T-helper 2 cell treated with Interferon-gamma antibody and Interleukin-4, amounts not matched to agents 5 μg/mL and 100 μg/mL, for 36 hours (primary cell): ENCODE data around the gene OTOF.

Source experiments
- DNase-seq: peaks from one replicate; pipeline ENCODE4 v3.0.0; 2021; ENCODE audit warnings: low spot score
- H3K27ac Mint-ChIP-seq: one replicate; pipeline ENCODE4 v1.8.0; 2021; ENCODE audit warnings: mild to moderate bottlenecking, mixed read lengths
- H3K27me3 Mint-ChIP-seq: one replicate; pipeline ENCODE4 v1.8.0; 2021; ENCODE audit warnings: low read depth, mixed read lengths
- H3K36me3 Mint-ChIP-seq: one replicate; pipeline ENCODE4 v1.8.0; 2021; ENCODE audit warnings: low read depth, mixed read lengths
- H3K4me1 Mint-ChIP-seq: one replicate; pipeline ENCODE4 v1.8.0; 2021; ENCODE audit warnings: low read depth, mixed read lengths
- H3K4me3 Mint-ChIP-seq: one replicate; pipeline ENCODE4 v1.8.0; 2022; ENCODE audit warnings: mild to moderate bottlenecking, moderate library complexity, mixed read lengths
- H3K9me3 Mint-ChIP-seq: one replicate; pipeline ENCODE4 v1.8.0; 2021; ENCODE audit warnings: mixed read lengths

Gene OTOF

DNA sequence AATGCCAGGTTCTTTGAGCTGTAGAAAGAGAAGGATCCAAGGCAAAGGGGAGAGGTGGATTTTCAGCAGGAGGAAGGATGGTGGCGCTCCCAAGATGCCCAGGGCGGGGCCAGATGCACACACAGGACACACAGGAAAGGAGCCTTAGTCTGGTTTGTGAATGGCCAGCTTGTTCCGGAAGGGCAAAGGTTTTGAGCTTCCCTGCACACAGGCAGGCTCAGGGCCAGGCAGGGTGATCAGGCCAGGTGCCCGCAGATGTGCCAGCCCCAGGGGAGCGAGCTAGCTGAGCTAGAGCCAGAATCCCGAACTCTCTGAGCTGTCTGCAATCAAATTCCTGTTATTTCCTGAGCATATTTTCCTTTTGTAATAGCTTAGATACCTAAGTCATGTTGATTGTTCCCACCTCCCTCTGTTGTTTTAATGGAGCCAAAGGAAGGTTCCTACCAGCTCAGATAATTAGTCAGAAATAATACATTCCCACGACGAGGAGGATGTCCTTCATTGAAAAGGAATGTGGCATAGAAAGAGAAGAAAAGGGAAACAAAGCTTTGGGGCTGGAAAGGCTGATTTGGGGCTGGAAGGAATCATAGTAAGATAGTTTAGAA is 13.7 kb upstream of the OTOF start:
- Mint-ChIP-seq H3K36me3 (no peaks in the 10 kb centered on the region), H3K9me3 (no peaks in the 10 kb centered on the region), H3K4me3 (no peak overlapping the region), H3K4me1 (peaks cover 6% of the 10 kb centered on the region), H3K27ac (no peak overlapping the region), H3K27me3 (no peaks in the 10 kb centered on the region)
- no peak for DNase-seq

DNA sequence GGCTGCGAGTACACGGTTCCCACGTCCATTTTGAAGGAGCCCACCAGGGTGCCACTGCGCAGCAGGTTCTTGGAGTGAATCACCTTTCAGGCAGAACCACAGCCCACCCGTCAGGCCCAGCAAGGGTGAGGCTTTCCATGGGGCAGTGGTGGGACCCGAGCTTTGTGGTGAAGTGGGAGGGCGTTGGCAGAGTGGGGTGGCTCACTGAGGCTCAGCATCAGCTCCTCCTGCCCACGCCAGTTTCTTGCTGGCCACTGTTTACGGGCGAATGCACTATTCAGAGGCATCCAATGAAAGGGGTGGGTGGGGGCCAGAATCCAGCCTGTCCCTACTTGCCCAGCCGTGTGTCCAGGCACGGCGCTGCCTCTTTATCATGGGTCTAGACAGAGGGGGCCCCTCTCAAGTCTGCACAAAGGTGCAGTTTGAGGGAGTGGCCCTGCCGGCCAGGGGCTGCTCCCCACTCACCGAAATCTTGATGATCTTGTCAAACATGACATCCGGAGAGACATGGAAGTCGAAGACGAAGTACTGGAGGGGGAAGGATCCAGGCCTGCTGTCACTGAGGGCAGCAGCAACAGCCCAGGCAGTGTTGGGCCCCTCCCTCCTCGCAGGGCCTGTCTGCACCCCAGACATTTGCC is 11.4 kb upstream of the OTOF start:
- DNase-seq, result no peak
- no peaks in the 10 kb centered on the region for H3K27me3 Mint-ChIP-seq
- H3K9me3 Mint-ChIP-seq, result no peaks in the 10 kb centered on the region
- no peak overlapping the region for H3K4me3 Mint-ChIP-seq
- H3K4me1 Mint-ChIP-seq, result peaks cover 6% of the 10 kb centered on the region
- no peak overlapping the region for H3K27ac Mint-ChIP-seq
- H3K36me3 Mint-ChIP-seq, result no peaks in the 10 kb centered on the region

DNA sequence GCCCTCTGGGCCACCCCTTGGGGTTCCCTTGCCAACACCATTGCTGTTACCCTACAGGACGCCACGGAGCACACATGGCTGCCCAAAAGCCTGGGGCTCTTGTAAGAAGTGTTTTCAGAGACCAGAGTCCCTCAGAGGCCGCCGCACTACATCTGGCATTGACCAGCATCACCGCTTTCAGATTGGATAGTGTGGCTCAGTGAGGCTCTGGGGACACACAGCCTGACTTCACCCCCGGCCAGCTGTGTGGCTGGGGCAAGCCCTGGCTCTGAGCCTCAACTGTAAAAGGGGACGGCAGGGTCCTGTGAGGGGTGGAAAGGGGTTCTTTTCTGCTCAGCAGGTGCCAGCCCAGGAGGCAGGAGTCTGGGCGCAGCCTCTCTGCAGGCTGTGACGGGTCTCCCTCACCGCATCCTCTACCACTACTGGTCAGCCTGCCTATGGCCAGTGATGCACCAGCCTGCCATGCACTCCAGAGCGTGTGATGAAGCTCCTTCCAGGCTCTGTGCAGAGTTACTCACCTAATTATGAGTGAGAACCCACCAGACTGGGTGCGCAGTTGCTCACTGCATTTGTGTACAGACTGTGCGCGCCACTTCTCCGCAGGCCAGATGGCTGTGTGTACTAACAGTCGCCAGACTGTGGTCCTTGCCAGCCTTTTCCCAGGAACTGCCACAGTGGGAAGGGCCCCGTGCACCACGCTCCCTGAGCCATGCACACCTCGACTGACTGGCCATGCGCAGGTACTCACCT is 10.7 kb upstream of the OTOF start:
- no peak for DNase-seq
- Mint-ChIP-seq H3K9me3 (no peaks in the 10 kb centered on the region), H3K27ac (no peak overlapping the region), H3K4me3 (no peak overlapping the region), H3K27me3 (no peaks in the 10 kb centered on the region), H3K36me3 (no peaks in the 10 kb centered on the region), H3K4me1 (peaks cover 6% of the 10 kb centered on the region)

DNA sequence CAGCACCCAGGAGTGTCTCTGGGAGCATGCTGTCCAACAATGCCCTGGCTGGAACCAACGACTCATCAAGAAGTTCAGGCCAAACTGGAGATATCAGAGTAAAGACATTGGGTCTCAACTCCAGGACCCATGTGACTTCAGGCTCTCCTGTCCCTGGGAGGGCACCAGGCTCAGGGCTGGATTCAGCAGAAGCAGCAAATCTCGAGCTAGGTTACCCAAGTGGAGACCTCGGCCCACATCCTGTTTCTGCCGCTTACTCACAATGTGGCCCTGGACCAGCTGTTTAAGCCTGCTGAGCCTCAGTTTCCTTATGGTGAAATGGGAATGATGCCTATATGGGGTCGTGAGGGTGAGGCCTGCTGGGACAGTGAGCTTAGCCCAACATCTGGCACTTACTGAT is 9.3 kb upstream of the OTOF start:
- no peaks in the 10 kb centered on the region for H3K36me3 Mint-ChIP-seq
- H3K27ac Mint-ChIP-seq, result no peak overlapping the region
- H3K4me1 Mint-ChIP-seq, result peaks cover 5% of the 10 kb centered on the region
- H3K27me3 Mint-ChIP-seq, result no peaks in the 10 kb centered on the region
- no peak overlapping the region for H3K4me3 Mint-ChIP-seq
- DNase-seq, result no peak
- H3K9me3 Mint-ChIP-seq, result no peaks in the 10 kb centered on the region

DNA sequence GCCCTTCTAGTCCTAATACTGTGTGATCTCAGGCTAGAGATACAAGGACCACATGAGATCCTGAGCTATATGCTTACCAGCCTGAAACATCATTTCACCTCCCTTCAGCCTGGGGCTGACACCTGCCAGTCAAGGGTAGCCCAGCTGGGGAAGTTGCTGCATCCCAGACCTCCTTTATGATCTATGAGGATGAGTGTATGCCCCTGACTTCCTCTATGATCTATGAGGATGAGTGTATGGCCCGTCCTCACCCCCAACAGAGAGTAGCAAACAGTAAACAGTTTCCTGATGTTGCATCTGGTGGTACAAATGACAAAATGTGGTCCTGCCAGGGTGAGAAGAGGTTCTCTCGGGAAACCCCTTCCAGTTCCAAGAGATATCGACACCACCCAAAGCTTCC is 8.9 kb upstream of the OTOF start:
- no peak for DNase-seq
- peaks cover 5% of the 10 kb centered on the region for H3K4me1 Mint-ChIP-seq
- H3K36me3 Mint-ChIP-seq, result no peaks in the 10 kb centered on the region
- no peaks in the 10 kb centered on the region for H3K27me3 Mint-ChIP-seq
- H3K9me3 Mint-ChIP-seq, result no peaks in the 10 kb centered on the region
- H3K4me3 Mint-ChIP-seq, result no peak overlapping the region
- no peak overlapping the region for H3K27ac Mint-ChIP-seq

DNA sequence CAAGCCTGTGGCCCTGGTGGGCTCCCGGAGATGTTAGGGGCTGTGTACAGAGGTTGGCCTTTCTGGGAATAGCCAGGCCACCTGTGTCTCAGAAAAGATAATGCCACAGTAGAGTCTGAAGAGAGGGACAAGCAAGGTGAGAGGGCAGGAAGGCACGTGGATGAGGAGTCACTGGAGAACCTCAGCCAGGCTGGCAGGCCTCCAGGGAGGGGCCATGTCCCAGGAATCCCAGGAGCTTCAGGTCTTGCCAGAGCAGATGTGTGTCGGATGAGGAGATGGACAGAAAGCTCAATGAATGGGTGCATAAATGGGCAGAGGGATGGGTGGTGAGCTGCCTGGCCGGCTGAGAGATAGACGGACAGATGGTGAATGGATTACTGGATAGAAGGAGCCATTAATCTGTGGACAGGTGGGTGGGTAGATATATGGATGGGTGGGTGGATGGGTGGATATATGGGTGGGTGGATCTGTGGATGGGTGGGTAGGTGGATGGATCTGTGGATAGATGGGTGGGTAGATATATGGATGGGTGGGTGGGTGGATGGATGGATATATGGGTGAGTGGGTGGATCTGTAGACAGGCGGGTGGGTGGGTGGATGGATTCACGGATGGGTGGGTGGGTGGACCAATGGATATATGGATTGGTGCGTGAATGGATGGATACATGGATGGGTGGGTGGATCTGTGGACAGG is 7.9 kb upstream of the OTOF start:
- Mint-ChIP-seq H3K4me1 (peaks cover 5% of the 10 kb centered on the region), H3K27me3 (no peaks in the 10 kb centered on the region), H3K36me3 (no peaks in the 10 kb centered on the region), H3K4me3 (no peak overlapping the region), H3K9me3 (no peaks in the 10 kb centered on the region), H3K27ac (no peak overlapping the region)
- no peak for DNase-seq

DNA sequence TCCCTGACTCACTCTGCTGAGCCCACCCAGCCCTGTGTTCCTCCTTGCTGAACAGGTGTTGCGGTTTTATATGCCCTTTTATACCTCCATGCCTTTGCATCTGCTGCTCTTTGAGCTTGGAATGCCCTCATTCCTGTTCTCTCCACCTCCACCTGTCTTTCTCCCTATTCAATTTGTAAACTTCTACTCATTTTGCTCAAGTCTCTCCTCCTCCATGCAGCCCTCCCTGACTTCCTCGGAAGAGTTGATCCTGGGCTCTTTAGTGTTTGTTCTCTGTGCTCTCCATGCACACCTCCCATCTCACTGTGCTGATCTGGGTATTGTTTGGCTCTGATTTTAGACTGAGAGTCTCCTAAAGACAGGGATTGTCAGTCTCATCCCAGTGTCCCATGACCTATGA is 7.2 kb upstream of the OTOF start:
- no peak overlapping the region for H3K4me3 Mint-ChIP-seq
- no peaks in the 10 kb centered on the region for H3K9me3 Mint-ChIP-seq
- H3K27ac Mint-ChIP-seq, result no peak overlapping the region

DNA sequence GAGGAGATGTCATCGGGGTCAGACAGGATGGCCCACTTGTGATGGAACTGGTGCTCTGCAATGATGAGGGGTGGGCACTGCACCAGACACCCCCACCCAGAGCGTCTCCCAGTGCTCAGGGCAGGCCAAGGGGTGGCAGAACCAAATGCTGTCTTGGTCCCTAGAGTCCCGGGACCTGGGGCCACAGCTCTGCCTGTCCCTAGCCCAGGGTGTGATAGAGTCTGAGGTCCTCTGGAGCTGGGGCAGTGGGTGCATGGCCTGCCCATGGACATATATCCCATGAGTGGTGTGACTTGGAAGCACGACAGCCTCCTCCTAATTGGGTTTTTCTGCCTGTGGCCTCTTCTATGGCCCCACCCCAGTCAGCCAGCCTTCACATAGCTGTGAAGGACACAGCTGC is 6.7 kb upstream of the OTOF start:
- H3K27ac Mint-ChIP-seq, result no peak overlapping the region
- H3K9me3 Mint-ChIP-seq, result no peaks in the 10 kb centered on the region
- H3K27me3 Mint-ChIP-seq, result no peaks in the 10 kb centered on the region
- H3K36me3 Mint-ChIP-seq, result no peaks in the 10 kb centered on the region
- no peak overlapping the region for H3K4me3 Mint-ChIP-seq
- DNase-seq, result no peak
- peaks cover 5% of the 10 kb centered on the region for H3K4me1 Mint-ChIP-seq

More for the DNA sequence above, 7.2 kb upstream of the OTOF start:
- DNase-seq, result no peak
- H3K36me3 Mint-ChIP-seq, result no peaks in the 10 kb centered on the region
- no peaks in the 10 kb centered on the region for H3K27me3 Mint-ChIP-seq
- peaks cover 5% of the 10 kb centered on the region for H3K4me1 Mint-ChIP-seq

DNA sequence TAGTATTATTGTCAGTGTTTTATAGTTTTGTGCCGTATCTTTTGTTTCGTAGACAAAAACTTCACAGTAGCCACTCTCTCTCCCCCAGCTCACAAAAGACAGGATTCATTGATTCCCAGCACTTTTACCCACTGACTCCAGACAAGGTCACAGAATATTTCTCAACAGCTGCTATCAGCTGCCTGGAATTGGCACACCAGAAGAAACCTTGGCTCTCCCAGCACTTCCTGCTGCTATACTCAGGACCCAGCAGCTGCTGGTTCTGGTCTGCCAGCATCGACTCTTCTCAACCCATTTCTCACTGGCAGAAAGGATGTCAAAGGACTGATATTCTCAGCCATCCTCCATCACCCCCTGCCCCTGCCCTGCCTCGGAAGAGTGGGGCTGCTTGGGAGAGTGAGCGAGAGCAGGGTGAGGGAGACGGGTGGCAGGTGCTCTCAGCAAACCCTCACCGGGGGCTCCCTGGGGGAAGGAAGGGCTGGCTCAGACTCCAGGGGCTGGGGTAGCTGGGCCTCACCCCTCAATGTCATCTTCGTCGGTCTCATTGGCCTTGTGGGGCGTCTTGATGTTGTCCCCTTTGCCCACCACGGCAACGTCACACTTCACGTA is 6.1 kb upstream of the OTOF start:
- Mint-ChIP-seq H3K36me3 (no peaks in the 10 kb centered on the region), H3K9me3 (no peaks in the 10 kb centered on the region), H3K27ac (no peak overlapping the region), H3K4me1 (peaks cover 5% of the 10 kb centered on the region), H3K4me3 (no peak overlapping the region), H3K27me3 (no peaks in the 10 kb centered on the region)
- no peak for DNase-seq

DNA sequence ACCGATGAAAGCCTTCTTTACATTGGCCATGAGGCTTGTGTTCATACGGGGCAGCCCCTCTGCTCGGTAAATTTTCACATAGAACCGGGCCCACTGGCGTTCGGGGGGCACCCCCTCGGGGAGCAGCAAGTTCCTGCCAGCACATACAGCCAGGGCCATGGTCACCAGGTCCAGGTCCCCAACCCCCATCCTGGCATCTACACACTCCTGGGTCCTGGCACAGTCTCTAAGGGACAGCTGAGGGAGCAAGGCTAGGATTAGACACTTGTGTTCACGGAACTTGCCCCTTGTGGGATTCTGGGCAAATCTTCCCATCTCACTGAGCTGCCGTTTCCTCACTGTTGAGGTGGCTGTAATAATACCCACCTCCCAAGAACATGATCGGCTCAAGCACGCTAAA is 5.6 kb upstream of the OTOF start:
- Mint-ChIP-seq H3K27ac (no peak overlapping the region), H3K4me3 (no peak overlapping the region), H3K9me3 (no peaks in the 10 kb centered on the region), H3K36me3 (no peaks in the 10 kb centered on the region), H3K4me1 (peaks cover 5% of the 10 kb centered on the region), H3K27me3 (no peaks in the 10 kb centered on the region)
- no peak for DNase-seq

DNA sequence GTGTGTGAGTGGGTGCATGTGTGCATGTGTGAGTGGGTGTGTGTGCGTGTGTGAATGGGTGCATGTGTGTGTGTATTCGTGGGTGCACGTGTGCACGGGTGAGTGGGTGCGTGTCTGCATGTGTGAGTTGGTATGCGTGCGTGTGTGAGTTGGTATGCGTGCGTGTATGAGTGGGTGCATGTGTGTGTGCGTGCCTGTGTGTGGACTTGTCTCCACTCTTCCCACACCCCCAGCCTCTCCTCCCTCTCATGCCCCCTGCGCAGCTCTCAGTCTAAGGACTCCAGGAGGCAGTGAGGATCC is 5.1 kb upstream of the OTOF start:
- Mint-ChIP-seq H3K36me3 (no peaks in the 10 kb centered on the region), H3K9me3 (no peaks in the 10 kb centered on the region), H3K27me3 (no peaks in the 10 kb centered on the region), H3K4me3 (no peak overlapping the region), H3K27ac (no peak overlapping the region), H3K4me1 (peaks cover 5% of the 10 kb centered on the region)
- DNase-seq, result no peak

DNA sequence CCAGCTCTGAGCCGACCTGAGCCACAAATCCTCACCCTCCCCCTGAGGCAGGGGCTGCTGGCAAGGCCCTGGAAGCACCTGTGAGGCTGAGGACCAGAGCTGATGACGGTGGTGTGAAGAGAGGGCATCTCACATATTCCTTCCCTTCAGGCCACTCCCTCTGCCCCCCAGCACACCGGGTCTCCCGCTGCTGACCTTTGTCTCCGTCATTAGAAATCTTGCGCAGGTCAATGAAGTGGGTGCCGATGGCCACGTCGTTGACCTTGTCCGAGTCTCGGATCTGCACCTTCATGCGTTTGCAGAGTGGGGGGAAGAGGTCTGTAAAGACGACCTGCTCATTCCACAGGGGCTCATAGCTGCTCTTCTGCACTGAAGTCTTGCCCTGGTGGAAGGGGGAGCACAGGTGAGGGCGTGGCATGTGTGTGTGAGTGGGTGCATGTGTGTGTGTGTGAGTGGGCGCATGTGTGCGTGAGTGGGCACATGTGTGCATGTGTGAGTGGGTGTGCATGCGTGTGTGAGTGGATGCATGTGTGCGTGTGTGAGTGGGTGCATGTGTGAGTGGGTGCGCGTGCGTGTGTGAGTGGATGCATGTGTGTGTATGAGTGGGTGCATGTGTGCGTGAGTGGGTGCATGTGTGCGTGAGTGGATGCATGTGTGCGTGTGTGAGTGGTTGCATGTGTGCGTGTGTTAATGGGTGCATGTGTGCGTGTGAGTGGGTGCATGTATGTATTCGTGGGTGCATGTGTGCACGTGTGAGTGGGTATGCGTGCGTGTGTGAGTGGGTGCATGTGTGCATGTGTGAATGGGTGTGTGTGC is 4.5 kb upstream of the OTOF start:
- Mint-ChIP-seq H3K27me3 (no peaks in the 10 kb centered on the region), H3K4me3 (no peak overlapping the region), H3K36me3 (no peaks in the 10 kb centered on the region), H3K27ac (no peak overlapping the region), H3K4me1 (peaks cover 9% of the 10 kb centered on the region), H3K9me3 (no peaks in the 10 kb centered on the region)
- DNase-seq, result no peak

DNA sequence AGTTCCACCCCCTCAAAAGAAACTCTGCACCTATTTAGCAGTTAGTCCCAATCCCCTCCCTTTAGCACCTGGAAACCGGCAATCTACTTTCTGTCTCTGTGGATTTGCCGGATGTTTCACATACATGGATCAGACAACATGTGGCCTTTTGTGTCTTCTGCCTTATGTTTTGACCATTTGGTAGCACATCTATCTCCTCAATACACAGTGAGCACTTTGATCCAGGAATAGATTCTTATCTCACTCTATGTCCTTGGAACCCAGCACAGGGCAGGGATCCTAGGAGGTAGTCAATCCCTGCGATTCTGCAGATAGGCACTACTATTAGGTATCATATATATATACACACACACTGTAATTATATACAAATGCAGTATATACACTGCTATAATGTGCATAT is 3.8 kb upstream of the OTOF start:
- Mint-ChIP-seq H3K4me3 (no peak overlapping the region), H3K27me3 (no peaks in the 10 kb centered on the region), H3K4me1 (peaks cover 6% of the 10 kb centered on the region), H3K9me3 (no peaks in the 10 kb centered on the region), H3K27ac (no peak overlapping the region), H3K36me3 (no peaks in the 10 kb centered on the region)
- DNase-seq, result no peak
